PC-3 (cell line): Measurements from ENCODE around the gene PNN. TPM values are rescaled to one million over a fixed set of nuclear protein-coding genes. Genes with fewer than 3 reads are reported as not detected.
"Not testable (repeated sequence)": the region's sequence is repeated elsewhere in the genome, so short reads cannot be mapped to it uniquely, and the experiment has no call there.

Experiments used
- ATAC-seq: fragments of 200-7000 bp; cut with Tn5 transposase; 2 replicates; pipeline ENCODE4 v1.9.1; 2020; ENCODE audit warnings: mild to moderate bottlenecking, moderate library complexity
- BruUV-seq: library from RNA; stranded (reverse); fragments of 400-500 nt; replicated peaks from 2 replicates; lab custom pipeline; 2021; lab: Mats Ljungman, UMichigan
- CTCF ChIA-PET: fragments of 300-600 bp; sonication (Branson Sonifier 250); formaldehyde crosslinking; loops from one replicate; lab custom pipeline; 2022; ENCODE audit warnings: antibody characterized with exemption; lab: Charles Lee
- POLR2A ChIA-PET: fragments of 300-600 bp; sonication (Branson Sonifier 250); formaldehyde crosslinking; loops from one replicate; lab custom pipeline; 2022; ENCODE audit warnings: antibody characterized with exemption; ENCODE audit not compliant: unreplicated experiment; lab: Charles Lee
- DNase-seq: peaks from one replicate; pipeline ENCODE4 v3.0.0-alpha.2; 2015
- H2AFZ ChIP-seq: fragments of 300-600 bp; sonication (generic); 2 replicates; pipeline ENCODE4 v1.6.0; 2016; ENCODE audit warnings: antibody characterized with exemption, low read length
- H3F3A ChIP-seq: fragments of 300-600 bp; sonication (generic); one replicate; pipeline ENCODE4 v1.6.0; 2017; ENCODE audit warnings: antibody characterized with exemption, low read length, control low read depth, mild to moderate bottlenecking; ENCODE audit not compliant: unreplicated experiment
- H3K27ac ChIP-seq: fragments of 300-600 bp; sonication (generic); 2 replicates; pipeline ENCODE4 v1.5.1; 2016; ENCODE audit warnings: mild to moderate bottlenecking, low read length
- H3K27me3 ChIP-seq: fragments of 300-600 bp; sonication (generic); 2 replicates; pipeline ENCODE4 v1.6.1; 2016; ENCODE audit warnings: low read length, mixed read lengths
- H3K36me3 ChIP-seq: fragments of 300-600 bp; sonication (generic); 2 replicates; pipeline ENCODE4 v1.6.1; 2016; ENCODE audit warnings: low read depth, mixed run types, low read length, mixed read lengths
- H3K4me1 ChIP-seq: fragments of 300-600 bp; sonication (generic); 2 replicates; pipeline ENCODE4 v1.5.1; 2016; ENCODE audit warnings: low read length; ENCODE audit not compliant: insufficient read depth
- H3K4me2 ChIP-seq: fragments of 300-600 bp; sonication (generic); 2 replicates; pipeline ENCODE4 v1.6.0; 2016; ENCODE audit warnings: low read length
- H3K4me3 ChIP-seq: fragments of 300-600 bp; sonication (generic); 2 replicates; pipeline ENCODE4 v1.5.1; 2016; ENCODE audit warnings: mild to moderate bottlenecking, low read length, mixed read lengths
- H3K79me2 ChIP-seq: fragments of 300-600 bp; sonication (generic); 2 replicates; pipeline ENCODE4 v1.6.1; 2017; ENCODE audit warnings: low read length, mixed read lengths
- H3K9ac ChIP-seq: fragments of 300-600 bp; sonication (generic); 2 replicates; pipeline ENCODE4 v1.6.0; 2016; ENCODE audit warnings: mild to moderate bottlenecking, low read length
- H3K9me2 ChIP-seq: fragments of 300-600 bp; sonication (generic); replicated peaks from 2 replicates; pipeline ENCODE4 v1.6.1; 2016; ENCODE audit warnings: mixed run types, low read length, mixed read lengths
- H3K9me3 ChIP-seq: fragments of 300-600 bp; sonication (generic); 2 replicates; pipeline ENCODE4 v1.6.1; 2016; ENCODE audit warnings: low read length, mixed read lengths
- H4K20me1 ChIP-seq: fragments of 300-600 bp; sonication (generic); 2 replicates; pipeline ENCODE4 v1.6.1; 2016; ENCODE audit warnings: low read length, mixed read lengths
- CTCF ChIP-seq: fragments of 300-600 bp; sonication (generic); conservative IDR thresholded peaks from 2 replicates; pipeline ENCODE4 v1.5.1; 2017; ENCODE audit warnings: antibody characterized with exemption, low read depth, mild to moderate bottlenecking, low read length
- EZH2 ChIP-seq: fragments of 300-600 bp; sonication (generic); IDR thresholded peaks from one replicate; pipeline ENCODE4 v1.6.1; 2017; ENCODE audit warnings: antibody characterized with exemption, mild to moderate bottlenecking, low read length; ENCODE audit not compliant: unreplicated experiment
- EZH2phosphoT487 ChIP-seq: fragments of 300-600 bp; sonication (generic); IDR thresholded peaks from 2 replicates; pipeline ENCODE4 v1.6.1; 2018; ENCODE audit warnings: mild to moderate bottlenecking, antibody characterized with exemption, low read length, borderline replicate concordance
- intact Hi-C: fragments of 100-400 bp; cut with micrococcal nuclease; formaldehyde crosslinking; loops from 2 replicates; pipeline ENCODE4 v1.9.0; 2023
- total RNA-seq: library from RNA; depleted of rRNA; stranded (reverse); fragments of >200 nt; gene quantifications from 2 replicates; pipeline ENCODE4 v1.2.3, GENCODE V29; 2014

Gene PNN
- total RNA-seq, 1 experiment from 2014 or later: 36.7 TPM

- no peak overlapping the region for H3K9ac ChIP-seq
- no peaks in the 10 kb centered on the region for H3K9me2 ChIP-seq
- no peak for ATAC-seq
- DNase-seq: no peak
- no peak overlapping the region for H3K4me3 ChIP-seq
- H3K36me3 ChIP-seq: peaks cover 26% of the 10 kb centered on the region
- intact Hi-C loops: no loop called here
- H2AFZ ChIP-seq: no peak overlapping the region
- POLR2A ChIA-PET: no interaction called here
- H4K20me1 ChIP-seq: no peaks in the 10 kb centered on the region
- no peak overlapping the region for H3K4me2 ChIP-seq
- no peaks in the 10 kb centered on the region for H3K4me1 ChIP-seq
- no peaks in the 10 kb centered on the region for H3K27me3 ChIP-seq
- no TSS peak for BruUV-seq
- no peaks in the 10 kb centered on the region for H3K9me3 ChIP-seq
- peaks cover 10% of the 10 kb centered on the region for H3K79me2 ChIP-seq
- no peak overlapping the region for H3K27ac ChIP-seq
- CTCF ChIA-PET: no interaction called here
- TF ChIP-seq CTCF (no peak), EZH2phosphoT487 (no peak), EZH2 (no peak)
- H3F3A ChIP-seq: no peaks in the 10 kb centered on the region
Observed at GRCh38 chr14:39160494-39160893, 14.6 kb upstream of the PNN start.

GRCh38 chr14:39167797-39168320, 7.2 kb upstream of the PNN start:
- H3K27me3 ChIP-seq, H3K27ac ChIP-seq, H3F3A ChIP-seq, BruUV-seq, POLR2A ChIA-PET, H2AFZ ChIP-seq, DNase-seq, H4K20me1 ChIP-seq, H3K9me3 ChIP-seq, CTCF ChIA-PET, ATAC-seq, H3K9ac ChIP-seq, H3K36me3 ChIP-seq, H3K9me2 ChIP-seq: not testable (repeated sequence)
- peaks cover 20% of the 10 kb centered on the region for H3K4me1 ChIP-seq
- peak overlapping the region; percentile 84; the same call in 1 of the 2 replicates for H3K4me3 ChIP-seq
- peaks cover 52% of the 10 kb centered on the region for H3K79me2 ChIP-seq
- intact Hi-C loops: loop anchor here (5.0 kb wide), 1 partner anchor 259 kb away; no protein-coding TSS in a partner anchor
- H3K4me2 ChIP-seq: peak overlapping the region; percentile 87

- Histone ChIP-seq H3K27ac (no peak overlapping the region), H3F3A (no peaks in the 10 kb centered on the region), H3K79me2 (peaks cover 52% of the 10 kb centered on the region), H3K27me3 (no peaks in the 10 kb centered on the region), H3K9ac (peak overlapping the region; percentile 92), H3K36me3 (peaks cover 6% of the 10 kb centered on the region; the same call in 1 of the 2 replicates), H3K4me3 (peak overlapping the region; percentile 84), H3K4me1 (peaks cover 20% of the 10 kb centered on the region), H3K4me2 (peak overlapping the region; percentile 87), H3K9me2 (no peaks in the 10 kb centered on the region), H3K9me3 (no peaks in the 10 kb centered on the region), H2AFZ (no peak overlapping the region), H4K20me1 (no peaks in the 10 kb centered on the region)
- POLR2A ChIA-PET: no interaction called here
- CTCF ChIA-PET: no interaction called here
- ATAC-seq (no peak), DNase-seq (no peak)
- intact Hi-C loops: loop anchor here (5.0 kb wide), 1 partner anchor 259 kb away; no protein-coding TSS in a partner anchor
- BruUV-seq: no TSS peak
- no peak for TF ChIP-seq EZH2phosphoT487
- no peak for TF ChIP-seq EZH2
- TF ChIP-seq CTCF: no peak
Observed at GRCh38 chr14:39168591-39168990, 6.5 kb upstream of the PNN start.
